Measurements from ENCODE around the gene KANSL1. TPM values are rescaled to one million over a fixed set of nuclear protein-coding genes. Genes with fewer than 3 reads are reported as not detected.

The KANSL1 gene
- total RNA-seq, 1 experiment from 2014 or later = 47.6 TPM

GRCh38 chr17:46148247-46148646 is 45.0 kb downstream of the KANSL1 start:
- H3K9me3 ChIP-seq (ENCODE audit: low read length) = no peaks in the 10 kb centered on the region
- peaks cover 5% of the 10 kb centered on the region for H3F3A ChIP-seq (ENCODE audit: low read length, unreplicated experiment)
- H3K79me2 ChIP-seq (ENCODE audit: low read length) = peaks cover 96% of the 10 kb centered on the region
- intact Hi-C loops (cut with micrococcal nuclease) = no loop called here
- H3K27ac ChIP-seq (ENCODE audit: low read length) = no peak overlapping the region
- TF ChIP-seq, protein P1, sequence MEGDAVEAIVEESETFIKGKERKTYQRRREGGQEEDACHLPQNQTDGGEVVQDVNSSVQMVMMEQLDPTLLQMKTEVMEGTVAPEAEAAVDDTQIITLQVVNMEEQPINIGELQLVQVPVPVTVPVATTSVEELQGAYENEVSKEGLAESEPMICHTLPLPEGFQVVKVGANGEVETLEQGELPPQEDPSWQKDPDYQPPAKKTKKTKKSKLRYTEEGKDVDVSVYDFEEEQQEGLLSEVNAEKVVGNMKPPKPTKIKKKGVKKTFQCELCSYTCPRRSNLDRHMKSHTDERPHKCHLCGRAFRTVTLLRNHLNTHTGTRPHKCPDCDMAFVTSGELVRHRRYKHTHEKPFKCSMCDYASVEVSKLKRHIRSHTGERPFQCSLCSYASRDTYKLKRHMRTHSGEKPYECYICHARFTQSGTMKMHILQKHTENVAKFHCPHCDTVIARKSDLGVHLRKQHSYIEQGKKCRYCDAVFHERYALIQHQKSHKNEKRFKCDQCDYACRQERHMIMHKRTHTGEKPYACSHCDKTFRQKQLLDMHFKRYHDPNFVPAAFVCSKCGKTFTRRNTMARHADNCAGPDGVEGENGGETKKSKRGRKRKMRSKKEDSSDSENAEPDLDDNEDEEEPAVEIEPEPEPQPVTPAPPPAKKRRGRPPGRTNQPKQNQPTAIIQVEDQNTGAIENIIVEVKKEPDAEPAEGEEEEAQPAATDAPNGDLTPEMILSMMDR (conservative IDR thresholded peaks at IDR 0.05; ENCODE audit: low read depth, low read length) = no peak
- TF ChIP-seq EZH2phosphoT487 (IDR thresholded peaks at IDR 0.05; ENCODE audit: borderline replicate concordance, low read length) (no peak), EZH2 (IDR thresholded peaks at IDR 0.05; ENCODE audit: low read length, unreplicated experiment) (no peak)
- ChIA-PET CTCF (no interaction called here), POLR2A (ENCODE audit: unreplicated experiment) (interaction anchor here (0.6 kb wide), 1 partner anchor 91 kb away, joined by 7 read pairs; no protein-coding TSS in a partner anchor)
- no peaks in the 10 kb centered on the region for H3K27me3 ChIP-seq (ENCODE audit: low read length)
- no peak overlapping the region for H2AFZ ChIP-seq (ENCODE audit: low read length)
- no peak for DNase-seq
- no peak overlapping the region for H3K4me2 ChIP-seq (ENCODE audit: low read length)
- no peak overlapping the region for H3K9ac ChIP-seq (ENCODE audit: low read length)
- H3K36me3 ChIP-seq (ENCODE audit: low read depth, low read length) = no peaks in the 10 kb centered on the region
- H3K9me2 ChIP-seq (replicated peaks; ENCODE audit: low read length) = no peaks in the 10 kb centered on the region
- no peak for ATAC-seq
- no peak overlapping the region for H3K4me3 ChIP-seq (ENCODE audit: low read length)
- H4K20me1 ChIP-seq (ENCODE audit: low read length) = peaks cover 75% of the 10 kb centered on the region
- H3K4me1 ChIP-seq (ENCODE audit: insufficient read depth, low read length) = peaks cover 4% of the 10 kb centered on the region; the same call in 1 of the 2 replicates
- BruUV-seq (replicated peaks) = no TSS peak

GRCh38 chr17:46147296-46147695 is 45.9 kb downstream of the KANSL1 start:
- peaks cover 5% of the 10 kb centered on the region for H3F3A ChIP-seq (ENCODE audit: low read length, unreplicated experiment)
- ATAC-seq (no peak), DNase-seq (no peak)
- H3K36me3 ChIP-seq (ENCODE audit: low read depth, low read length) = no peaks in the 10 kb centered on the region
- H3K4me1 ChIP-seq (ENCODE audit: insufficient read depth, low read length) = no peaks in the 10 kb centered on the region
- POLR2A ChIA-PET (ENCODE audit: unreplicated experiment) = no interaction called here
- H3K79me2 ChIP-seq (ENCODE audit: low read length) = peaks cover 96% of the 10 kb centered on the region
- H3K4me3 ChIP-seq (ENCODE audit: low read length) = no peak overlapping the region
- CTCF ChIA-PET = no interaction called here
- H4K20me1 ChIP-seq (ENCODE audit: low read length) = peaks cover 73% of the 10 kb centered on the region
- TF ChIP-seq EZH2 (IDR thresholded peaks at IDR 0.05; ENCODE audit: low read length, unreplicated experiment) (no peak), EZH2phosphoT487 (IDR thresholded peaks at IDR 0.05; ENCODE audit: borderline replicate concordance, low read length) (no peak)
- TF ChIP-seq, protein P1 (conservative IDR thresholded peaks at IDR 0.05; ENCODE audit: low read depth, low read length) = no peak
- no peak overlapping the region for H3K27ac ChIP-seq (ENCODE audit: low read length)
- no peaks in the 10 kb centered on the region for H3K27me3 ChIP-seq (ENCODE audit: low read length)
- intact Hi-C loops (cut with micrococcal nuclease) = no loop called here
- H3K4me2 ChIP-seq (ENCODE audit: low read length) = no peak overlapping the region
- no TSS peak for BruUV-seq (replicated peaks)
- H3K9me3 ChIP-seq (ENCODE audit: low read length) = no peaks in the 10 kb centered on the region
- H3K9me2 ChIP-seq (replicated peaks; ENCODE audit: low read length) = no peaks in the 10 kb centered on the region
- no peak overlapping the region for H2AFZ ChIP-seq (ENCODE audit: low read length)
- H3K9ac ChIP-seq (ENCODE audit: low read length) = no peak overlapping the region

DNA sequence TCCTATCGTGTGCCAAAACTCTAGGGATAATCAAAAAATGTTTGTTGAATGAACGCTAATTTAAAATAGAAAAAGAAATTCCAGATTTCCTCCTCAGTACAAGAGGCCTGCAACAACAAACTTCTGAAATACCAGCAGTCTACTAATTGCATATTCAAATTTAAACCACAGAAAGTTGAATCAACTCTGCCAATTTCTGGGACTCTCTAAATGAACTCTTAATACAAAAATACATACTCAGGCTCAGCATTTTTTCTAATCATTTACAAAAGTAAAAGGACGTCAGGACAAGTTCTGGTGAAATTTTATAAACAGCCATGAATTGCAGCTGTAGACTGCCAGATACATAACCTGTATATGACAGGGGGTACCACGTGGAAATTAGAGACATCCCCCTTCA is 49.0 kb downstream of the KANSL1 start:
- CTCF ChIA-PET = interaction anchor here (0.6 to 1.8 kb wide), 2 partner anchors 49 kb away, joined by 4 to 7 read pairs; partner anchors contain the start of gene KANSL1
- intact Hi-C loops (cut with micrococcal nuclease) = no loop called here

More for the DNA sequence above, 49.0 kb downstream of the KANSL1 start:
- Histone ChIP-seq H3K4me1 (ENCODE audit: insufficient read depth, low read length) (peaks cover 12% of the 10 kb centered on the region), H3K79me2 (ENCODE audit: low read length) (peaks cover 97% of the 10 kb centered on the region), H3K27me3 (ENCODE audit: low read length) (no peaks in the 10 kb centered on the region), H3K4me3 (ENCODE audit: low read length) (no peak overlapping the region), H3K4me2 (ENCODE audit: low read length) (no peak overlapping the region), H3K36me3 (ENCODE audit: low read depth, low read length) (no peaks in the 10 kb centered on the region), H3F3A (ENCODE audit: low read length, unreplicated experiment) (peaks cover 5% of the 10 kb centered on the region), H3K9me3 (ENCODE audit: low read length) (no peaks in the 10 kb centered on the region), H3K9me2 (replicated peaks; ENCODE audit: low read length) (no peaks in the 10 kb centered on the region), H3K9ac (ENCODE audit: low read length) (no peak overlapping the region), H2AFZ (ENCODE audit: low read length) (no peak overlapping the region), H3K27ac (ENCODE audit: low read length) (no peak overlapping the region), H4K20me1 (ENCODE audit: low read length) (peaks cover 74% of the 10 kb centered on the region)
- POLR2A ChIA-PET (ENCODE audit: unreplicated experiment) = no interaction called here
- DNase-seq = no peak
- BruUV-seq (replicated peaks) = no TSS peak
- ATAC-seq = no peak
- no peak for TF ChIP-seq EZH2 (IDR thresholded peaks at IDR 0.05; ENCODE audit: low read length, unreplicated experiment)
- TF ChIP-seq EZH2phosphoT487 (IDR thresholded peaks at IDR 0.05; ENCODE audit: borderline replicate concordance, low read length) = no peak
- TF ChIP-seq, protein P1 (conservative IDR thresholded peaks at IDR 0.05; ENCODE audit: low read depth, low read length) = no peak

Measured in PC-3 (cell line).